GM21423 (cell line): ENCODE data around the gene FOXN4.

Source experiments
- ATAC-seq: cut with Tn5 transposase; IDR thresholded peaks from one replicate; pipeline ENCODE4 v1.9.1; 2021; ENCODE audit warnings: mild to moderate bottlenecking, moderate library complexity; ENCODE audit not compliant: unreplicated experiment

Gene FOXN4

GRCh38 chr12:109261939-109262338 is 47.1 kb downstream of the FOXN4 start:
- ATAC-seq = no peak

DNA sequence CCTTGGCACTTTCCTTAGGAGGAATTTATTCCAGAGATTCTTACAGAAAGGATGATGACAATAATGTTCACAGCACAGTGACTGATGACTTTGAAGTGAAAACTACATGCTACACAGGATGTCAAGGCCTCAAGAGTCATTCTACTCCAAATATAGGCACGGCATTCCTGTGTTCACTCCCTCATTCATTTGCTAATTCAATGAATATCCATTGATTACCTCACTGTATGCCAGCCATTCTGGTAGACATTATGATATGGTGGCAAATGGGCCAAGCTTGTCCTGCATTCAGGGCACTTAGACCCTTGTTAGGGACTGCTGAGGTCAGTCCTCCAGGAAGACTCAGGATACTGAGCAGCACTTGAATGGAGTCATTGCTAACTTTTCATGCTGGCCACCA is 48.0 kb downstream of the FOXN4 start:
- no peak for ATAC-seq

DNA sequence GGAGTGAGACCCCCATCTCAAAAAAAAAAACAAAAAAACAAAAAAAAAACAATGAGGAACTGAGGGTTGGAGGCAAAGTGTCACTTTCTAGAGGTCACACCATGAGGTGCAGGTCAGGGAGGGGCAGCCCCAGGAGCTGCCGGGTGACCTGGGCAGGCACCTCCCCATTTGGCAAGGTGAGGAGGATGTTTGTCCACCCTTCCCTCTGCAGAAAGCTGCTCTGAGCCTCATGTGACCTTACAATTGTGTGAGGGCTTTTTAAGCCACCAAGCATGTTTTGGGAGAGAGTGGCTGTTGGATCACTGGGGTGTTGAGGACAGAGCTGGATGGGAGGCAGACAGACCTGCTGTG is 49.6 kb downstream of the FOXN4 start:
- no peak for ATAC-seq

DNA sequence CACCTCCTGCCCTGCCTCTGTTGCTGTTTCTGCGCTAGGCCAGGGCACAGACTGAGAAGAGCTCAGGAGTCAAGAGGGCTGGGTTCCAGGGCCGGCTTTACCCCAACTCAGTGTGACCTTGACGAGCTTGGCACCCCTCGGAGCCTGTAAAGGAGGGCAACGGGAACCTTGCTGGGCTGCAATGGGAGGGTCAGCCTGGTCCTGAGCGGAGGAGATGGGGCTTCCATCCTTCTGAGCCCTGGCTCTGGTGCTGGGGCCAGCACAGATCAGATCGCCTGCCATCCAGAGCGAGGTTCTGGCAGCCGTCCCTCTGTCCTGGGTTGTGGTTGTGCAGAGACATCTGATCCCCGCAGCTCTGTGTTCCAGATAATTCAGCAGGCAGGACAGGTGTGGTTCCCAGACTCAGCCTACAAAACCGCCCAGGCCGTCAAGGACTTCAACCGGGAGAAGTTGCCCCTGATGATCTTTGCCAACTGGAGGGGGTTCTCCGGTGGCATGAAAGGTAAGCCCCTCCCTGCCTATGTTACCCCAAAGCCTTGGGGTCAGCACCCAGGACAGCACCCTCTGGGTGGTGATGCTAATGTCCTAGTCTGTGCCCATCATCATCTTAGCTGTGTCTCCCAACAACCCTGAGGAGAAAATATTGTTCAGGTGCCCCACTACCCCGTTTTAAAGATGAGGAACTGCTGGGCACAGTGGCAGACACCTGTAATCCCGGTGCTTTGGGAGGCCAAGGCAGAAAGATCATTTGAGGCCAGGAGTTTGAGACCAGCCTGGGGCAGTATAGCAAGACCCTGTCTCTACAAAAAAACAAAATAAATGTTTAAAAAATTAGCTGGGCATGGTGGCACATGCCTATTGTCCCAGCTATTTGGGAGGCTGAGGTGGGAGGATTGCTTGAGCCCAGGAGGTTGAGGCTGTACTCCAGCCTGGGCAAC is 50.2 kb downstream of the FOXN4 start:
- ATAC-seq = no peak

- ATAC-seq = no peak
These were observed 50.9 kb downstream of the FOXN4 start for GRCh38 chr12:109258201-109258600.

DNA sequence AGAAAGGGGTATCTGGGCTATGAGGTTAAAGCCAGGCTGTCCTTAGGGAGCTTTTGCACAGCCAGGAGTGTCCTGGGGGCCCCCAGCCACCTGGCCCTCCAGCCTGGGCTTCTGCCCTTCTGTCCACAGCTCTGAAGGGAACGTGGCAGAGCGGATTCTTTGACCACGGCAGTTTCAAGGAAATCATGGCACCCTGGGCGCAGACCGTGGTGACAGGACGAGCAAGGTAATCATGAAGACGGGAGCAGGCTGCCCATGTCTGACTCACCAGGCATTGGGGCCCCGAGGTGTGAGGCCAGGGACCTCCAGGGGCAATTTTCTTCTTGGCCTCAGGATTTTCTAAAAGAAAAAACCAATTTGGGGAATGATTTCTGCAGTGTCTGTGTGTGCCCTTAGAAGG is 53.1 kb downstream of the FOXN4 start:
- ATAC-seq = no peak

- no peak for ATAC-seq
These were observed 53.7 kb downstream of the FOXN4 start for GRCh38 chr12:109255377-109255776.

GRCh38 chr12:109253913-109254544 is 55.1 kb downstream of the FOXN4 start:
- ATAC-seq = no peak

DNA sequence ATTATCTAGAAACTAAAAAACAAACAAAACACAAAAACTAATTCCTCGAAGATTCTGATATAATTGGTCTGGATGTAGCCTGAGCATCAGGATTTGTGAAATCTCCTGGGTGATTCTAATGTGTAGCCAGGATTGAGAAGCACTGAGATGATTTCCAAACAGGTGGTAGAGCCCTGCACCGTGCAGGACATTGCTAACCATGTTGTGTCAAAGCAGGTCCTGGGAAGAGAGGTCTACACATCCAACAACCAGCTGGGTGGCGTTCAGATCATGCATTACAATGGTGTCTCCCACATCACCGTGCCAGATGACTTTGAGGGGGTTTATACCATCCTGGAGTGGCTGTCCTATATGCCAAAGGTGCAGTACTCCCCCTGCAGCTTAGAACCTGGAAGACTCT is 56.3 kb downstream of the FOXN4 start:
- ATAC-seq = no peak

- no peak for ATAC-seq
These were observed 58.6 kb downstream of the FOXN4 start for GRCh38 chr12:109250523-109250922.

GRCh38 chr12:109247831-109248654 is 61.0 kb downstream of the FOXN4 start:
- no peak for ATAC-seq

DNA sequence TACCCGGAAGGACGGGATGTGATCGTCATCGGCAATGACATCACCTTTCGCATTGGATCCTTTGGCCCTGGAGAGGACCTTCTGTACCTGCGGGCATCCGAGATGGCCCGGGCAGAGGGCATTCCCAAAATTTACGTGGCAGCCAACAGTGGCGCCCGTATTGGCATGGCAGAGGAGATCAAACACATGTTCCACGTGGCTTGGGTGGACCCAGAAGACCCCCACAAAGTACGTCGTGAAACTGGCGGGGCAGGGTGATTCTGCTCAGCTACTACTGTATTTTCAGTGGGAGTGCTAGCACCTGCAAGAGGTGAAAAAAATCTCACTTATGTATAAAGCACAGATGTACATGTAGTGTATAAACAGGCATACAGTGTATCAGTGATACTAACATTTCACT is 62.9 kb downstream of the FOXN4 start:
- ATAC-seq = no peak

DNA sequence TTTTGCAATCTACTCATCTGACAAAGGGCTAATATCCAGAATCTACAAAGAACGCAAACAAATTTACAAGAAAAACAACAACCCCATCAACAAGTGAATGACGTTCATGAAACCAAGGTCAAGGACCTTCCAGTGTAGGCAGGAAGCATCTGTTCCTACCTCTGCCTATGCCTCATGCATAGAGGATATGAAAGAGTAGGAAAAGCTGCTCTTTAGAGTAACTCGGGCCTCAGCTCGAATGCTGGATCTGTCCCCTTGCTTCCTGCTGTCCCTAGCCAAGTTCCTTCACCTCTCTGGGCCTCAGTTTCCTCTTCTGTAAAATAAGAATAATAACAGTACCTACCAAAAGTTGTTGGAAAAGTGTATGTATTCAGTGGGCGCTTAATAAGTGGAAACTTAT is 65.0 kb downstream of the FOXN4 start:
- no peak for ATAC-seq

DNA sequence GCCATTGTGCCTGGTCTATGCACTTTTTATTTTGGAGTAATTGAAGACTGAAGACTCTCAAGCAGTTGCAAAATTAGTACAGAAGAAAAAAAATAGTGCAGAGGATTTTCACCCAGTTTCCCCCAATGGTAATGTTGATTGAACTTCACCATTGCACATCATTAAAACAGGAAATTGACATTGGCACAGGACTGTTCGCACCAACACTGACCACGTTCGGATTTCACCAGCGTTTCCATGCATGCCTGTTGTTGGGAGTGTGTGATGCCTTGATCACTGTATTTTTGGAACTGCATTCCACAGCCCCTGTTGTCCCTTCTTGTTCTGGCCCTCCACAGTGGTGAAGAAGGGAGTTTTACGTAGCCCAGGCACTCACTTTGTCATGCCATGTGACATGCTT is 67.1 kb downstream of the FOXN4 start:
- no peak for ATAC-seq

DNA sequence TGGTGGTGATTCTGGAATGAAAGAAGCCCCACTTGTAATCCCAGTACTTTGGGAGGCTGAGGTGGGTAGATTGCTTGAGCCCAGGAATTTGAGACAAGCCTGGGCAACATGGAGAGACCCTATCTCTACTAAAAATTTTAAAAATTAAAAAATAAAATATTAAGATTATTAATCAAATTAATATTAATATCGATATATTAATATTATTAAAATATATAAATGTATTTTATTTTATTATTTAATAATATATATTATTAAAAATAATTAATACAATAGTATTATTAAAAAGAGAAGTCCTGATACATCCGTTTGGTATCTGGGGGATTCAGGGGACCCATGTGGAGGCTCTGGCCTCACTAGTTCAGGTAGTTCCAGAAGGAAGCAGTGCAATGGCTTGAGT is 68.7 kb downstream of the FOXN4 start:
- no peak for ATAC-seq

GRCh38 chr12:109239691-109240090 is 69.4 kb downstream of the FOXN4 start:
- no peak for ATAC-seq

DNA sequence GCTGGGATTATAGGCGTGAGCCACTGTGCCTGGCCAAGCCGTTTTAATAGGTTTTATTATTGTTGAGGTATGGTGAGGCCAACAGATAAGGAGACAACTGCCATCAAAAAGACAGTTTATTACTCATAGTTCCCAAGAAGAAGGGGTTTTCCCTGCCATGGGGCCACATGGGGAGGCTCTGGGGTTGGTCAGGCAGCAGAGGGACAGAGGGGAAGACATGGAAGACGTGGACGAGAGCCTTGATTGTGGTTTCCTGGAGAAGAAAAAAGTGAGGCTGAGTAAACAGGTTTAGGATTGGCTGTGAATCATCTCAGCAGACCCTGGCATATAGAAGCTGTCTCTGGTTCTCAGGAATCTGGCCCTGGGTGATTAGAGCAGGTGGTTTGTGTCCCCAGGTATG is 69.9 kb downstream of the FOXN4 start:
- no peak for ATAC-seq

GRCh38 chr12:109236257-109236656 is 72.8 kb downstream of the FOXN4 start:
- no peak for ATAC-seq

- ATAC-seq = no peak
These were observed 75.1 kb downstream of the FOXN4 start for GRCh38 chr12:109234012-109234411.

DNA sequence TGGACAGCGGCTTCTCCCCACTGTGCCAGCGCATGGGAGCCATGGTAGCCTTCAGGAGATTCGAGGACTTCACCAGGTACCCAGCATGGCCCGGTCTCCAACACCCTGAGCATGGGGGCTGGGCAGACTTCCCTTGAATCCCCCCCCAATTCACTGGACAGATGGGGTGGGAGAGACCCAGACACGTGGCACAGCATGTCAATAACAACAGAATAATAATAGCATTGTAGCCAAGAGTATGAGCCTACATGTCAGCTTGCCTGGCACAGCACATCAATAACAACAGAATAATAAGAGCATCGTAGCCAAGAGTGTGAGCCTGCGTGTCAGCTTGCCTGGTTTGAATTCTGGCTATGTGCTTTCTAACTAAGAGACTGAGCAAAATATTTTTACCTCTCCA is 76.4 kb downstream of the FOXN4 start:
- ATAC-seq = no peak

GRCh38 chr12:109230193-109230592 is 78.9 kb downstream of the FOXN4 start:
- ATAC-seq = no peak

DNA sequence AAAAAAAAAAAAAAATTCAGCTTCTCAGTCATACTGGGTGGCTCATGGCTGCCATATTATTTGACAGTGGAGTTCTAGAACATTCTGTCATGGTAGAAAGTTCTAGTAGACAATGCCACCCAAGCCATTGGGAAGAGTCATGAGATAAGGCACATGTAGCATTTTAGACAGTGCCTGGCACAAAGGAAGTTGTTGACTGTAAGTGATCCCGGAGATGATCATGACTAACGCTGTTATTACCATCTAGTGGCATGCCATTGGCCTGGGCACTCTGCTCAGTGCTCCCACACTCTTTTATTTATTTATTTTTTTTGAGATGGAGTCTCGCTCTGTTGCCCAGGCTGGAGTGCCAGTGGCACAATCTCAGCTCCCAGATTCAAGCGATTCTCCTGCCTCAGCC is 80.4 kb downstream of the FOXN4 start:
- no peak for ATAC-seq
